A549 (cell line): ENCODE results near the gene NDFIP1. TPM values are rescaled to one million over a fixed set of nuclear protein-coding genes. Genes with fewer than 3 reads are reported as not detected.

Source experiments
- ATAC-seq, 2 experiments: fragments of 200-7000 bp in 1 of 2; fragments of >200 bp in 1 of 2; cut with Nextera tagmentation in 1 of 2; cut with Tn5 transposase in 1 of 2; 3 replicates each; pipeline versions ENCODE4 v1.8.0 to v1.9.1; 2018 to 2020; ENCODE audit warnings: mild to moderate bottlenecking in 1 of 2, moderate library complexity in 1 of 2
- CTCF ChIA-PET: fragments of 300-600 bp; sonication (Branson Sonifier 250); formaldehyde crosslinking; extraction: SDS; loops from one replicate; lab custom pipeline; 2021; ENCODE audit warnings: antibody characterized with exemption, inconsistent platforms; lab: Yijun Ruan, JAX
- POLR2A ChIA-PET: fragments of 350-600 bp; formaldehyde crosslinking; extraction: SDS; loops from one replicate; lab custom pipeline; 2021; ENCODE audit warnings: antibody characterized with exemption, inconsistent platforms; lab: Yijun Ruan, JAX
- DNase-seq, 2 experiments: peaks; one replicate each; pipeline versions ENCODE4 v3.0.0 to v3.0.0-alpha.2; 2011 to 2016; ENCODE audit warnings: low read depth in 1 of 2, low spot score in 1 of 2
- FAIRE-seq: peaks from 2 replicates; lab custom pipeline; 2011; peaks lifted over from hg19 to GRCh38; lab: Jason Lieb, UNC
- H3K27ac ChIP-seq, 2 experiments: fragments of >200 bp; sonication (Bioruptor Twin); formaldehyde crosslinking; 3 replicates each; pipeline ENCODE4 v1.5.1; 2016 to 2017
- H3K4me1 ChIP-seq: fragments of >200 bp; sonication (Bioruptor Twin); formaldehyde crosslinking; 3 replicates; pipeline ENCODE4 v1.6.1; 2016
- H3K4me2 ChIP-seq: fragments of >200 bp; sonication (Bioruptor Twin); formaldehyde crosslinking; 3 replicates; pipeline ENCODE4 v1.6.1; 2016
- H3K4me3 ChIP-seq: fragments of >200 bp; sonication (Bioruptor Twin); formaldehyde crosslinking; 3 replicates; pipeline ENCODE4 v1.5.1; 2016
- H3K9me3 ChIP-seq: fragments of >200 bp; sonication (Bioruptor Twin); formaldehyde crosslinking; 3 replicates; pipeline ENCODE4 v1.6.1; 2016
- BHLHE40 ChIP-seq: IDR thresholded peaks from 2 replicates; pipeline ENCODE4 v1.6.1; 2012; ENCODE audit warnings: low read depth, low read length, inconsistent platforms
- CBX8 ChIP-seq: fragments of 200-600 bp; sonication (generic); IDR thresholded peaks from 2 replicates; pipeline ENCODE4 v1.6.1; 2016
- E2F6 ChIP-seq: IDR thresholded peaks from 2 replicates; pipeline ENCODE4 v1.6.1; 2012; ENCODE audit warnings: low read depth, borderline replicate concordance
- EHF ChIP-seq: fragments of 250-450 bp; sonication (Bioruptor Pico); IDR thresholded peaks from 2 replicates; pipeline ENCODE4 v1.5.0; 2020; ENCODE audit warnings: mild to moderate bottlenecking
- EHMT2 ChIP-seq: fragments of 200-600 bp; sonication (generic); IDR thresholded peaks from 2 replicates; pipeline ENCODE4 v1.6.1; 2016; ENCODE audit warnings: antibody characterized with exemption, low read depth, mild to moderate bottlenecking, moderate library complexity
- ELK1 ChIP-seq: fragments of 150-350 bp; IDR thresholded peaks from 2 replicates; pipeline ENCODE4 v1.6.1; 2014; ENCODE audit warnings: low read depth, mild to moderate bottlenecking, low read length
- ESRRA ChIP-seq: fragments of 150-350 bp; IDR thresholded peaks from 2 replicates; pipeline ENCODE4 v1.6.1; 2014; ENCODE audit warnings: mild to moderate bottlenecking, low read length, borderline replicate concordance
- FOSB ChIP-seq: fragments of 250-450 bp; sonication (Bioruptor Pico); IDR thresholded peaks from 2 replicates; pipeline ENCODE4 v1.5.0; 2020; ENCODE audit warnings: mild to moderate bottlenecking, moderate library complexity
- FOSL2 ChIP-seq, 2 experiments: fragments of 450-650 bp in 1 of 2; fragments of >200 bp in 1 of 2; sonication (Bioruptor Twin) in 1 of 2; formaldehyde crosslinking; IDR thresholded peaks; 2 replicates each; pipeline versions ENCODE4 v1.5.0 to v1.6.1; 2016 to 2020; ENCODE audit warnings: mild to moderate bottlenecking in 1 of 2, moderate library complexity in 1 of 2
- HDAC2 ChIP-seq: fragments of 200-600 bp; sonication (generic); IDR thresholded peaks from 2 replicates; pipeline ENCODE4 v1.6.1; 2016
- HEYL ChIP-seq: fragments of 250-450 bp; sonication (Bioruptor Pico); IDR thresholded peaks from 2 replicates; pipeline ENCODE4 v1.8.0; 2021; ENCODE audit warnings: mild to moderate bottlenecking, moderate library complexity
- HMGXB4 ChIP-seq: fragments of 250-450 bp; sonication (Bioruptor Pico); IDR thresholded peaks from 2 replicates; pipeline ENCODE4 v1.5.0; 2021; ENCODE audit warnings: mild to moderate bottlenecking, moderate library complexity, borderline replicate concordance
- HOXA7 ChIP-seq: fragments of 250-450 bp; sonication (Bioruptor Pico); IDR thresholded peaks from 2 replicates; pipeline ENCODE4 v1.5.0; 2020; ENCODE audit warnings: mild to moderate bottlenecking, moderate library complexity
- HOXB13 ChIP-seq: fragments of 250-450 bp; sonication (Bioruptor Pico); IDR thresholded peaks from 2 replicates; pipeline ENCODE4 v1.5.0; 2020; ENCODE audit warnings: low read depth, mild to moderate bottlenecking, moderate library complexity
- HOXB5 ChIP-seq: fragments of 250-450 bp; sonication (Bioruptor Pico); IDR thresholded peaks from 2 replicates; pipeline ENCODE4 v1.5.0; 2020; ENCODE audit warnings: mild to moderate bottlenecking, moderate library complexity
- KDM1A ChIP-seq: fragments of 200-600 bp; sonication (generic); IDR thresholded peaks from 2 replicates; pipeline ENCODE4 v1.6.1; 2016; ENCODE audit warnings: low read depth, mild to moderate bottlenecking
- MAFK ChIP-seq: fragments of 450-650 bp; IDR thresholded peaks from 2 replicates; pipeline ENCODE4 v1.6.1; 2014; ENCODE audit not compliant: partially characterized antibody
- MAZ ChIP-seq: fragments of 150-350 bp; IDR thresholded peaks from 2 replicates; pipeline ENCODE4 v1.6.1; 2014; ENCODE audit warnings: antibody characterized with exemption, low read depth, low read length, borderline replicate concordance
- MYC ChIP-seq: IDR thresholded peaks from 2 replicates; pipeline ENCODE4 v1.6.1; 2012; ENCODE audit warnings: mild to moderate bottlenecking, inconsistent platforms, low read length, improper control_type of control experiment, borderline replicate concordance
- NR3C1 ChIP-seq: fragments of >200 bp; sonication (Bioruptor Twin); formaldehyde crosslinking; IDR thresholded peaks from 3 replicates; pipeline ENCODE4 v1.6.1; 2017
- PHF8 ChIP-seq: fragments of 200-600 bp; sonication (generic); IDR thresholded peaks from 2 replicates; pipeline ENCODE4 v1.6.1; 2016; ENCODE audit warnings: low read depth, mild to moderate bottlenecking, antibody characterized with exemption, moderate library complexity, borderline replicate concordance
- POLR2A ChIP-seq: IDR thresholded peaks from 2 replicates; pipeline ENCODE4 v1.6.1; 2012; ENCODE audit warnings: mild to moderate bottlenecking, low read length
- RARB ChIP-seq: fragments of 250-450 bp; sonication (Bioruptor Pico); IDR thresholded peaks from 2 replicates; pipeline ENCODE4 v1.8.0; 2021; ENCODE audit warnings: mild to moderate bottlenecking, moderate library complexity
- RNF2 ChIP-seq: fragments of 200-600 bp; sonication (generic); IDR thresholded peaks from 2 replicates; pipeline ENCODE4 v1.6.1; 2016; ENCODE audit warnings: low read depth, mild to moderate bottlenecking, antibody characterized with exemption, moderate library complexity, borderline replicate concordance
- SMC3 ChIP-seq: fragments of >200 bp; sonication (Bioruptor Twin); formaldehyde crosslinking; IDR thresholded peaks from 3 replicates; pipeline ENCODE4 v1.6.1; 2018; ENCODE audit warnings: inconsistent platforms
- TFCP2L1 ChIP-seq: fragments of 250-450 bp; sonication (Bioruptor Pico); IDR thresholded peaks from 2 replicates; pipeline ENCODE4 v1.5.0; 2021; ENCODE audit warnings: mild to moderate bottlenecking
- ZFP36 ChIP-seq: fragments of 450-650 bp; IDR thresholded peaks from 2 replicates; pipeline ENCODE4 v1.6.1; 2014; ENCODE audit warnings: borderline replicate concordance; ENCODE audit not compliant: partially characterized antibody
- WGBS: methylation state at CpG from one replicate; pipeline ENCODE4 v1.1.6; 2017; ENCODE audit errors: missing lambda C conversion rate; 5-methylcytosine and 5-hydroxymethylcytosine counted together
- polyA plus RNA-seq, 4 experiments: library from polyadenylated mRNA; depleted of rRNA in 3 of 4; stranded (reverse); fragments of >200 nt; fragmentation: RNase III in 1 of 4; extraction: RNeasy Plus Mini Kit Qiagen cat#74134 plus additional on column Dnase treatment in 1 of 4; gene quantifications; 2 replicates in 3 of 4; 3 replicates in 1 of 4; pipeline ENCODE4 v1.2.3, GENCODE V29; 2011 to 2017
- TF ChIP-seq, protein P1 (sequence below): fragments of >200 bp; sonication (Bioruptor Twin); formaldehyde crosslinking; IDR thresholded peaks from 2 replicates; pipeline ENCODE4 v1.6.1; 2016
- TF ChIP-seq, protein P2 (sequence below): IDR thresholded peaks from 2 replicates; pipeline ENCODE4 v1.6.1; 2012

NDFIP1 gene
- polyA plus RNA-seq, 2 of the 4 experiments (the other 2 are of a cell fraction) = 42.4 to 58.0 TPM

DNA sequence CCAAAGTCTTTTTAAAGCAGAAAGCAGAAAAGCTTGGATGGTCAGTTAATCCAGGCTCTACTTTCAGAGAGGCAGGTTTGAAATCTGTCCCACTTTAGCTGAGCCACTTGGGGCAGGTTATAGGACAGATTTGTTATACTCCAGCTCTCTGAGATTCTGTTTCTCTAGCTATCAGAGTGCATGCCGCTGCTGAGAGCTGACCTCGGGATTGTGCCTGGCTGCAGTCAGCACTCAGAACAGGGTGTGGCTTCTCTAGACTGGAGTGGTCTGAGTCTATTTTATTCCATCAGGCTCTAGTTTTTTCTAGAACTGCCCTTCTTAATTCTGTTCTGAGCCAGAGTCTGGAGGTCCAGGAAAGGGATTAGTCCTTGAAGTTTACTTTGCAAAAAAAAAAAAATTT is 67.7 kb downstream of the NDFIP1 start:
- no peak for ATAC-seq
- WGBS = 67% methylated on average over 2 of the region's 2 CpGs
- no peak overlapping the region for H3K4me2 ChIP-seq
- POLR2A ChIA-PET = no interaction called here
- no peak for TF ChIP-seq HOXA7
- TF ChIP-seq HOXB13 = no peak
- TF ChIP-seq HEYL = no peak
- TF ChIP-seq, protein P1, sequence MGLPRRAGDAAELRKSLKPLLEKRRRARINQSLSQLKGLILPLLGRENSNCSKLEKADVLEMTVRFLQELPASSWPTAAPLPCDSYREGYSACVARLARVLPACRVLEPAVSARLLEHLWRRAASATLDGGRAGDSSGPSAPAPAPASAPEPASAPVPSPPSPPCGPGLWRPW = no peak
- TF ChIP-seq E2F6 = no peak
- TF ChIP-seq SMC3 = no peak
- no peak for TF ChIP-seq HOXB5 (CRISPR knock-in tag)
- TF ChIP-seq EHF = no peak
- TF ChIP-seq PHF8 = no peak
- TF ChIP-seq ELK1 = no peak
- no peak for TF ChIP-seq TFCP2L1 (CRISPR knock-in tag)
- no peak for TF ChIP-seq KDM1A
- TF ChIP-seq HDAC2 = no peak
- TF ChIP-seq POLR2A = no peak
- no peak for TF ChIP-seq RARB (CRISPR knock-in tag)
- no peak for TF ChIP-seq EHMT2
- DNase-seq = no peak
- CTCF ChIA-PET = interaction anchor here (1.1 to 2.5 kb wide), 5 partner anchors 8 to 373 kb away, joined by 3 to 16 read pairs (median 4); no protein-coding TSS in a partner anchor
- FAIRE-seq = no peak
- H3K27ac ChIP-seq = no peak overlapping the region
- no peaks in the 10 kb centered on the region for H3K9me3 ChIP-seq
- H3K4me1 ChIP-seq = no peaks in the 10 kb centered on the region
- no peak overlapping the region for H3K4me3 ChIP-seq

DNA sequence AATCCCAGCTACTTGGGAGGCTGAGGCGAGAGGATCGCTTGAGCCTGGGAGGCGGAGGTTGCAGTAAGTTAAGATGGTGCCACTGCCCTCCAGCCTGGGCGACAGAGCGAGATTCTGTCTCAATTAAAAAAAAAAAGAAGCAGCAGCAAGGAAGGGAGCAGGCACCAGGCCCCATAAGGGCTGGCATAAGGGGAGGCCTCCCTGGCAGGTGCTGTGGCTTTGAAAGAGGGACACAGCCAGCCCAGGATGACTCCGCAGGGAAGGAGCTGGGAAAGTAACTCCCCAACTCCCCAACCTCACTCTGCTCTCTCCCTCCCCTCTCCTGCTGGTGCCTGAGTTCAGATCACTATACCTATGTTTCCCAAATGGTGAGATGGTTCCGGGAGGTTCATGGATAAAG is 70.1 kb downstream of the NDFIP1 start:
- FAIRE-seq = no peak
- DNase-seq = no peak
- Histone ChIP-seq H3K27ac (no peak overlapping the region), H3K4me2 (no peak overlapping the region), H3K9me3 (no peaks in the 10 kb centered on the region), H3K4me1 (no peaks in the 10 kb centered on the region), H3K4me3 (no peak overlapping the region)
- ATAC-seq = no peak
- ChIA-PET POLR2A (no interaction called here), CTCF (interaction anchor here (1.4 to 2.5 kb wide), 2 partner anchors 9 to 433 kb away, joined by 3 to 16 read pairs; no protein-coding TSS in a partner anchor)
- 96% methylated on average over 7 of the region's 7 CpGs for WGBS
- TF ChIP-seq HMGXB4 (no peak), FOSB (CRISPR knock-in tag) (no peak), SMC3 (no peak), MAZ (no peak), ZFP36 (no peak)

- no peak overlapping the region for H3K4me3 ChIP-seq
- WGBS = 68% methylated on average over 6 of the region's 6 CpGs
- H3K4me2 ChIP-seq = no peak overlapping the region
- H3K9me3 ChIP-seq = no peaks in the 10 kb centered on the region
- TF ChIP-seq NR3C1 (no peak), RARB (CRISPR knock-in tag) (no peak), ESRRA (no peak), MAFK (no peak), ELK1 (no peak), CBX8 (no peak), RNF2 (no peak), FOSL2 (IDR thresholded peaks at IDR 0.05) (no peak), FOSL2 (CRISPR knock-in tag; IDR thresholded peaks at IDR 0.05) (no peak), HEYL (no peak), MYC (no peak), BHLHE40 (no peak)
- TF ChIP-seq, protein P2, sequence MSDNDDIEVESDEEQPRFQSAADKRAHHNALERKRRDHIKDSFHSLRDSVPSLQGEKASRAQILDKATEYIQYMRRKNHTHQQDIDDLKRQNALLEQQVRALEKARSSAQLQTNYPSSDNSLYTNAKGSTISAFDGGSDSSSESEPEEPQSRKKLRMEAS = no peak
- TF ChIP-seq, all 56 proteins: peak for 0
- ChIA-PET POLR2A (interaction anchor here (0.6 kb wide), 1 partner anchor 178 kb away, joined by 3 read pairs; no protein-coding TSS in a partner anchor), CTCF (interaction anchor here (1.2 kb wide), 1 partner anchor 10 kb away, joined by 3 read pairs; no protein-coding TSS in a partner anchor)
- Histone ChIP-seq H3K27ac (no peak overlapping the region), H3K4me1 (no peaks in the 10 kb centered on the region)
- FAIRE-seq (no peak), DNase-seq (no peak), ATAC-seq (no peak)
Observed at GRCh38 chr5:142179776-142180387, 71.3 kb downstream of the NDFIP1 start.
